Measurements from ENCODE around the gene GLP2R.

The GLP2R gene

GRCh38 chr17:9912121-9913099, 86.7 kb downstream of the GLP2R start:
- no peak overlapping the region for H3K27ac ChIP-seq (ENCODE audit: poor library complexity, severe bottlenecking)
- TF ChIP-seq CTCF (IDR thresholded peaks at IDR 0.05; ENCODE audit: poor library complexity, severe bottlenecking) = no peak
- no peak for ATAC-seq (ENCODE audit: low read depth)

DNA sequence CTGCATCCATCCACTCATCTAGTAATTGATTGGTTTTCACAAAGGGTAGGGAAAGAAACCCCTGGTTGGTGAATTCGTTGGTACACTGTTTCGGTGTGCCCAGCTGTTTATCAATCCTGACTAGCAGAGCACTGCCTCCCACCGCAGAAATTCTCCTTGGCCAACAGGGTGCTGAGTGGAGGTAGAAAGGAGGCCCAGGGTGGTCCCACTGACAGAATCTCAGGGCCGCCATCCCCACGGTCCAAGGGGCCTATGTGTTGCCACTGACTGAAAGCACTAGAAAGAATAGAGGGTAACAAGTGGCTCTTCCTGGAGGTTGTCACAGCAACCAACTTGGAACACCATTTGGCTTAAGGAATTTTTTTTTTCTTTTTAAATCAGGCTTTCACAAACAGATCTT, 87.8 kb downstream of the GLP2R start:
- Histone ChIP-seq H3K4me1 (ENCODE audit: insufficient read depth, poor library complexity, severe bottlenecking) (no peaks in the 10 kb centered on the region), H3K27me3 (ENCODE audit: insufficient read depth, poor library complexity, severe bottlenecking) (no peaks in the 10 kb centered on the region), H3K36me3 (ENCODE audit: low read depth) (no peaks in the 10 kb centered on the region), H3K27ac (ENCODE audit: poor library complexity, severe bottlenecking) (no peak overlapping the region), H3K4me3 (ENCODE audit: severe bottlenecking) (no peak overlapping the region), H3K9me3 (ENCODE audit: severe bottlenecking) (no peaks in the 10 kb centered on the region)
- no peak for ATAC-seq (ENCODE audit: low read depth)
- no peak for TF ChIP-seq CTCF (IDR thresholded peaks at IDR 0.05; ENCODE audit: poor library complexity, severe bottlenecking)
- no peak for DNase-seq (ENCODE audit: low spot score)

More at GRCh38 chr17:9912121-9913099, 86.7 kb downstream of the GLP2R start:
- Histone ChIP-seq H3K4me1 (ENCODE audit: insufficient read depth, poor library complexity, severe bottlenecking) (no peaks in the 10 kb centered on the region), H3K36me3 (ENCODE audit: low read depth) (no peaks in the 10 kb centered on the region), H3K27me3 (ENCODE audit: insufficient read depth, poor library complexity, severe bottlenecking) (no peaks in the 10 kb centered on the region), H3K9me3 (ENCODE audit: severe bottlenecking) (no peaks in the 10 kb centered on the region), H3K4me3 (ENCODE audit: severe bottlenecking) (no peak overlapping the region)
- DNase-seq (ENCODE audit: low spot score) = no peak

DNA sequence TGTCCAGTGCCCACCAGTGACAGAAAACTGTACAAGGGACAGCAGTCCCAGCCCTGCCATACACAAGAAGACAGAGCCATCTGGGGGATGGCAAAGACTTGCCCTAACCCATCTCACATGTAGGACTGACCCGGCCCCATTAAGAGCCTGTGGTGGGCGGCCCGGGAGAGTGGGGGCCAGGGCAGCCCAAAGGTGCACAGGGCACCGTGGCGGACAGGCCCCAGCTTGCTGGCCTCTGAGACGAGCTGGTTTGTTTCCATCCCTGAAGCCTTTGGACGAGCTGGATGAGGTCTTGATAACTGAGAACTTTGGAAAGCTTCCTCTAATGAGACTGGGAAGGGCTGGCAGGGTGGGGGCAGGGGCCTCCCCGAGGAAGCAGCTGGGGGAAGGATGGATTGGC, 90.4 kb downstream of the GLP2R start:
- Histone ChIP-seq H3K4me3 (ENCODE audit: severe bottlenecking) (no peak overlapping the region), H3K27me3 (ENCODE audit: insufficient read depth, poor library complexity, severe bottlenecking) (no peaks in the 10 kb centered on the region), H3K36me3 (ENCODE audit: low read depth) (no peaks in the 10 kb centered on the region), H3K27ac (ENCODE audit: poor library complexity, severe bottlenecking) (no peak overlapping the region), H3K4me1 (ENCODE audit: insufficient read depth, poor library complexity, severe bottlenecking) (no peaks in the 10 kb centered on the region), H3K9me3 (ENCODE audit: severe bottlenecking) (no peaks in the 10 kb centered on the region)
- ATAC-seq (ENCODE audit: low read depth) (no peak), DNase-seq (ENCODE audit: low spot score) (no peak)
- TF ChIP-seq CTCF (IDR thresholded peaks at IDR 0.05; ENCODE audit: poor library complexity, severe bottlenecking) = no peak

DNA sequence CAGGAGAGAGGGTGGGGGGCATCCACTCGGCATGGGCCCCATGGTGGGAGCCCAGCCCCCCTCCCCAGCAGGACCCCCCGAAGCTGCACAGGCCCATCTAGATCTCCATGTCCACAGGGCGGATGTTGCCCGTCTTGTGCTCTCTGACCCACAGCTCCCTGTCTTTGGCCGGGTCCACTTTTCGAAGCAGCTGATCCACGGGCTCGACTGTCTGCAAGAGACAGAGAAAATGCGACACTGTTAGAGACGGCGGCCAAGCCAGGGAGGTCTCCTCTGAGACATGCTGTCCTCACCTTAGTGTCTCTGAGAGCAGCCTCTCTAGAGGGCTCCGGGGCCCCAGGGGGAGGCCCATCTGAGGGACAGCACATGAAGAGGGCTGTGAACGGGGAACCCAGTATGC, 91.4 kb downstream of the GLP2R start:
- Histone ChIP-seq H3K27ac (ENCODE audit: poor library complexity, severe bottlenecking) (no peak overlapping the region), H3K9me3 (ENCODE audit: severe bottlenecking) (no peaks in the 10 kb centered on the region), H3K4me1 (ENCODE audit: insufficient read depth, poor library complexity, severe bottlenecking) (no peaks in the 10 kb centered on the region), H3K36me3 (ENCODE audit: low read depth) (no peaks in the 10 kb centered on the region), H3K27me3 (ENCODE audit: insufficient read depth, poor library complexity, severe bottlenecking) (no peaks in the 10 kb centered on the region), H3K4me3 (ENCODE audit: severe bottlenecking) (no peak overlapping the region)
- ATAC-seq (ENCODE audit: low read depth) = no peak
- no peak for TF ChIP-seq CTCF (IDR thresholded peaks at IDR 0.05; ENCODE audit: poor library complexity, severe bottlenecking)
- no peak for DNase-seq (ENCODE audit: low spot score)

DNA sequence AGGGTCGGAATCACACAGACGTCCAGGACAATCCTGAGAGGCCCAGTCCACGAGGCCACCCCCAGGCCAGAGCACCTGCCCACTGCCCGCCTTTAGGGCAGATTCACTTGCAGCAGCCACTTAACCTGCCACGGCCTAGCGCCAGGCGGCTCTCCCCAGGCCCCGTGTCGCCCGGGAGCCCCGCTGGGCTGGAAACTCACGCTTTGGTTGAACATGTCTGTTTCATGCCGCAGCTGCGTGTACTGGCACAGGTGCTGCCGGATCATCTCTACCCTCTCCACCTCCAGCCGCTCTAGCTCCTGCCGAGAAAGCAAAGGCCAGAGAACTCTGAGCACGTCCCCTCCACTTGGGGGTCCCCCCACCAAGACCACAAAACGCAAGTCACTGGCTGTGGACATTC, 92.1 kb downstream of the GLP2R start:
- Histone ChIP-seq H3K27ac (ENCODE audit: poor library complexity, severe bottlenecking) (no peak overlapping the region), H3K9me3 (ENCODE audit: severe bottlenecking) (no peaks in the 10 kb centered on the region), H3K27me3 (ENCODE audit: insufficient read depth, poor library complexity, severe bottlenecking) (no peaks in the 10 kb centered on the region), H3K4me1 (ENCODE audit: insufficient read depth, poor library complexity, severe bottlenecking) (no peaks in the 10 kb centered on the region), H3K36me3 (ENCODE audit: low read depth) (no peaks in the 10 kb centered on the region), H3K4me3 (ENCODE audit: severe bottlenecking) (no peak overlapping the region)
- no peak for TF ChIP-seq CTCF (IDR thresholded peaks at IDR 0.05; ENCODE audit: poor library complexity, severe bottlenecking)
- DNase-seq (ENCODE audit: low spot score) = no peak
- ATAC-seq (ENCODE audit: low read depth) = no peak
